Endothelial cell of umbilical vein (primary cell): ENCODE results near the gene SLC5A4. TPM values are rescaled to one million over a fixed set of nuclear protein-coding genes. Genes with fewer than 3 reads are reported as not detected.

Experiments
- BruUV-seq: library from RNA; stranded (reverse); fragments of 400-500 nt; replicated peaks from 2 replicates; lab custom pipeline; 2021; lab: Mats Ljungman, UMichigan
- CTCF ChIA-PET: fragments of 300-600, 350-600 bp; sonication (Branson Sonifier 250); formaldehyde crosslinking; loops from one replicate; lab custom pipeline; 2021; ENCODE audit warnings: antibody characterized with exemption, inconsistent platforms; lab: Charles Lee
- POLR2A ChIA-PET: fragments of 300-600, 350-600 bp; sonication (Branson Sonifier 250); formaldehyde crosslinking; loops from one replicate; lab custom pipeline; 2021; ENCODE audit warnings: antibody characterized with exemption, inconsistent platforms; lab: Charles Lee
- DNase-seq: peaks from one replicate; pipeline ENCODE4 v3.0.0-alpha.2; 2011; ENCODE audit warnings: low read depth, low spot score
- FAIRE-seq: peaks from 2 replicates; lab custom pipeline; 2011; peaks lifted over from hg19 to GRCh38; lab: Jason Lieb, UNC
- H2AFZ ChIP-seq: 2 replicates; pipeline ENCODE4 v1.6.0; 2012; ENCODE audit warnings: low read depth, low read length, control low read depth, inconsistent platforms
- H3K27ac ChIP-seq: 2 replicates; pipeline ENCODE4 v1.5.1; 2011; ENCODE audit warnings: low read depth, mild to moderate bottlenecking, control low read depth, low read length, moderate library complexity; ENCODE audit not compliant: insufficient read depth
- H3K27me3 ChIP-seq, 2 experiments: 2 replicates each; pipeline versions ENCODE4 v1.6.0 to v1.6.1; 2011; ENCODE audit warnings: low read length in 2 of 2, mixed read lengths in 1 of 2; ENCODE audit not compliant: control insufficient read depth in 2 of 2, insufficient read depth in 2 of 2
- H3K36me3 ChIP-seq, 2 experiments: 2 replicates in 1 of 2; 3 replicates in 1 of 2; pipeline ENCODE4 v1.5.1; 2011; ENCODE audit warnings: low read length in 2 of 2, mild to moderate bottlenecking in 1 of 2, moderate library complexity in 1 of 2; ENCODE audit not compliant: control insufficient read depth in 2 of 2, insufficient read depth in 2 of 2; ENCODE audit errors: extremely low read depth in 1 of 2
- H3K4me1 ChIP-seq: 3 replicates; pipeline ENCODE4 v1.5.1; 2011; ENCODE audit warnings: mild to moderate bottlenecking, low read length; ENCODE audit not compliant: control insufficient read depth, insufficient read depth; ENCODE audit errors: extremely low read depth
- H3K4me2 ChIP-seq: 2 replicates; pipeline ENCODE4 v1.6.1; 2011; ENCODE audit warnings: low read length, control low read depth, mixed read lengths; ENCODE audit not compliant: insufficient read depth
- H3K4me3 ChIP-seq, 3 experiments: fragments of 200-600 bp in 1 of 3; sonication (generic), shearing (Covaris generic) in 1 of 3; replicated peaks in 1 of 3; 2 replicates each; pipeline ENCODE4 v1.5.1; 2011 to 2016; ENCODE audit warnings: control low read depth in 3 of 3, low read length in 3 of 3, mild to moderate bottlenecking in 2 of 3, inconsistent platforms in 1 of 3, low read depth in 1 of 3, moderate library complexity in 1 of 3; ENCODE audit not compliant: insufficient read depth in 1 of 3
- H3K79me2 ChIP-seq: 2 replicates; pipeline ENCODE4 v1.6.0; 2012; ENCODE audit warnings: low read length, inconsistent platforms; ENCODE audit not compliant: control insufficient read depth, insufficient read depth
- H3K9ac ChIP-seq: replicated peaks from 2 replicates; pipeline ENCODE3; 2011; ENCODE audit warnings: low read length, control low read depth; ENCODE audit not compliant: insufficient read depth; ENCODE audit errors: extremely low read depth
- H3K9me1 ChIP-seq: replicated peaks from 3 replicates; pipeline ENCODE4 v1.6.0; 2011; ENCODE audit warnings: mild to moderate bottlenecking, low read length; ENCODE audit not compliant: control insufficient read depth, insufficient read depth; ENCODE audit errors: extremely low read depth
- H3K9me3 ChIP-seq: replicated peaks from 2 replicates; pipeline ENCODE4 v1.5.1; 2012; ENCODE audit warnings: low read length, inconsistent platforms; ENCODE audit not compliant: control insufficient read depth, insufficient read depth
- H4K20me1 ChIP-seq: replicated peaks from 2 replicates; pipeline ENCODE3; 2011; ENCODE audit warnings: mild to moderate bottlenecking, low read length; ENCODE audit not compliant: control insufficient read depth, insufficient read depth; ENCODE audit errors: extremely low read depth
- CTCF ChIP-seq, 2 donors: IDR thresholded peaks; 1 replicate in 1 of 2; 2 replicates in 1 of 2; pipeline ENCODE4 v1.5.1; 2011; ENCODE audit warnings: low read length in 2 of 2, mild to moderate bottlenecking in 2 of 2, moderate library complexity in 2 of 2, control low read depth in 1 of 2, inconsistent platforms in 1 of 2, low read depth in 1 of 2; ENCODE audit not compliant: insufficient read depth in 1 of 2; ENCODE audit errors: extremely low read depth in 1 of 2
- EZH2 ChIP-seq: IDR thresholded peaks from 2 replicates; pipeline ENCODE4 v1.6.1; 2012; ENCODE audit warnings: borderline replicate concordance, low read depth, mild to moderate bottlenecking, moderate library complexity, low read length, inconsistent platforms; ENCODE audit not compliant: severe bottlenecking
- FOS ChIP-seq: IDR thresholded peaks from 2 replicates; pipeline ENCODE4 v1.6.1; 2011; ENCODE audit warnings: mild to moderate bottlenecking, low read length, moderate library complexity, borderline replicate concordance; ENCODE audit not compliant: insufficient read depth
- GATA2 ChIP-seq: IDR thresholded peaks from 2 replicates; pipeline ENCODE4 v1.7.0; 2011; ENCODE audit warnings: low read depth, mild to moderate bottlenecking, moderate library complexity, mixed read lengths, low read length; ENCODE audit not compliant: insufficient read length, insufficient read depth
- JUN ChIP-seq: IDR thresholded peaks from 2 replicates; pipeline ENCODE4 v1.6.1; 2011; ENCODE audit warnings: borderline replicate concordance, low read depth; ENCODE audit not compliant: insufficient read length, insufficient read depth
- MAX ChIP-seq: IDR thresholded peaks from 2 replicates; pipeline ENCODE4 v1.6.1; 2011; ENCODE audit not compliant: insufficient read depth, insufficient read length
- MYC ChIP-seq: IDR thresholded peaks from one replicate; pipeline ENCODE4 v1.6.1; 2011; ENCODE audit warnings: mild to moderate bottlenecking, low read depth, low read length
- POLR2A ChIP-seq: IDR thresholded peaks from 2 replicates; pipeline ENCODE4 v1.6.1; 2012; ENCODE audit warnings: low read depth, mild to moderate bottlenecking, control low read depth, low read length
- POLR2AphosphoS5 ChIP-seq: IDR thresholded peaks from 2 replicates; pipeline ENCODE4 v1.6.1; 2012; ENCODE audit warnings: low read depth, mild to moderate bottlenecking, control low read depth, low read length, moderate library complexity; ENCODE audit not compliant: insufficient read depth
- dilution Hi-C: fragments of 300-500 bp; cut with MboI; formaldehyde crosslinking; loops from one replicate; pipeline ENCODE4 v1.15.0; 2019; ENCODE audit warnings: low sequenced_read_pairs; ENCODE audit not compliant: extremely low pct_ligation_motif_present
- intact Hi-C: fragments of 100-400 bp; cut with micrococcal nuclease; formaldehyde crosslinking; loops from one replicate; pipeline ENCODE4 v1.10.0; 2022
- polyA plus RNA-seq, 4 experiments: library from polyadenylated mRNA; depleted of rRNA in 3 of 4; stranded (reverse) in 3 of 4; unstranded in 1 of 4; fragments of >200 nt; gene quantifications; 2 replicates each; pipeline versions ENCODE4 v1.2.1 to v1.2.3, GENCODE V29; 2011 to 2012; ENCODE audit warnings: missing spikeins in 1 of 4
- total RNA-seq: library from RNA; stranded (reverse); gene quantifications from 2 replicates; pipeline ENCODE4 v1.2.3, GENCODE V29; 2021

Gene SLC5A4
- total and polyA plus RNA-seq, 2 donors (not counting 3 experiments of a cell fraction or from before 2014, with no cell fraction given), result 1.5 to 2.8 TPM

DNA sequence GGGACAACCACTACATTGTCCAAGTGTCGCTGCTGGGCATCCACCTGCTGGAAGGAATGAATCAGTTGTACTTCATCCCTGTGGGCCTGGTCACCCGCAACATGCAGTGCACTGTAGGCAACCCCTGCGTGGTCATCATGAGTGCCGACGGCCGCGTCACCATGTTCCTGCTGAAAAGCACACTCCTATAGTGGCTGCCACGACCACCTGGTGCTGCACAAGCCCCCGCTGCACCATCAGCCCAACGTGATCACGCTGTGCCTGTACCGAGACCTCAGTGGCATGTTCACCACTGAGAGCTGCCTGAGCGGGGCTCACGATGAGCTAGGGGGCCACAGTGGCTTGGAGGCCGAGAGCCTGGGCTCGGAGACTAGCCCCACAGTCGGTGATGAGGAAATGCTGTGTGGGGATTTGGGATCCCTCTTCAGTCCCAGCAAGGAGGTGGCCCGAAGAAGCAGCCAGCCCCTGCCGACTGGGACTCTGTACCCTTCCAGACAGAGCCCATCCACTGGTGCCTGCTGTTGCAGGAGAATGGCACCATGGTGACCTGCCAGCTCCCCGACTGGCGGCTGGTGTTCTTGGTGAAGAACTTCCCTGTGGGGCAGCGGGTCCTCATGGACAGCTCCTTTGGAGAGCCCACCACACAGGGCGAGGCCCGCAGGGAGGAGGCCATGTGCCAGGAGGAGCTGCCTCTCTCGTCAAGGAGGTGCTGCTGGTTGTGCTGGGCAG is 15.7 kb upstream of the SLC5A4 start:
- Histone ChIP-seq H3K9ac (no peak overlapping the region), H3K9me3 (no peaks in the 10 kb centered on the region), H3K79me2 (no peaks in the 10 kb centered on the region), H3K27me3 (no peaks in the 10 kb centered on the region), H3K27ac (no peak overlapping the region), H3K36me3 (no peaks in the 10 kb centered on the region), H4K20me1 (no peaks in the 10 kb centered on the region), H2AFZ (no peak overlapping the region), H3K9me1 (no peaks in the 10 kb centered on the region), H3K4me1 (peaks cover 2% of the 10 kb centered on the region), H3K4me3 (no peak overlapping the region), H3K4me2 (no peak overlapping the region)
- TF ChIP-seq POLR2A (no peak), FOS (no peak), POLR2AphosphoS5 (no peak), EZH2 (no peak), JUN (no peak), MAX (no peak), MYC (no peak), GATA2 (no peak), CTCF (IDR thresholded peaks at IDR 0.05; ENCODE audit: extremely low read depth in 1 of 2, insufficient read depth in 1 of 2, low read depth in 1 of 2, low read length in 2 of 2) (no peak)
- FAIRE-seq, result no peak
- ChIA-PET CTCF (no interaction called here), POLR2A (no interaction called here)
- no TSS peak for BruUV-seq
- dilution Hi-C loops (no loop called here), intact Hi-C loops (no loop called here)
- no peak for DNase-seq
